ENCODE data around the gene PNPLA2. TPM values are rescaled to one million over a fixed set of nuclear protein-coding genes. Genes with fewer than 3 reads are reported as not detected.

PNPLA2 gene
- total and polyA plus RNA-seq, 2 of the 8 experiments (the other 6 are each of a cell fraction or from before 2014, with no cell fraction given) = 30.9 to 62.1 TPM

- H3K27me3 ChIP-seq (replicated peaks in 1 of 4; ENCODE audit: control insufficient read depth in 3 of 4, extremely low read depth in 1 of 4, insufficient read depth in 3 of 4, low read length in 3 of 4) = no peaks in the 10 kb centered on the region; a peak in 2 of 7 replicates
- no peak overlapping the region for H3K23ac ChIP-seq (ENCODE audit: insufficient read length)
- POLR2A ChIA-PET (ENCODE audit: partially characterized antibody) = interaction anchor here (40.4 to 53.0 kb wide), 2 partner anchors 8 to 11 kb away, joined by 1917 read pairs; partner anchors contain the start of genes CD151, CEND1, CRACR2B and PIDD1
- H2AK5ac ChIP-seq (ENCODE audit: low read depth, low read length) = no peak overlapping the region
- no peak overlapping the region for H3K4ac ChIP-seq (replicated peaks; ENCODE audit: insufficient read length, low read depth, low read length)
- peaks cover 0 to 14% of the 10 kb centered on the region in 2 experiments for H4K20me1 ChIP-seq (replicated peaks in 1 of 2; ENCODE audit: control insufficient read depth in 1 of 2, insufficient read depth in 2 of 2, low read length in 2 of 2)
- CTCF ChIA-PET (ENCODE audit: partially characterized antibody) = interaction anchor here (0.7 to 1.7 kb wide), 6 partner anchors 21 to 272 kb away, joined by 3 to 4 read pairs (median 3); no protein-coding TSS in a partner anchor
- no peak overlapping the region for H3K14ac ChIP-seq (ENCODE audit: insufficient read length)
- WGBS, 2 experiments (ENCODE audit: extremely low coverage in 1 of 2, insufficient coverage in 1 of 2, insufficient read length in 1 of 2, insufficient replicate concordance in 2 of 2, low coverage in 1 of 2, low lambda C conversion rate in 2 of 2, missing lambda C conversion rate in 1 of 2) = 94% methylated on average over 16 of the region's 22 CpGs; no CpG with 5 or more reads in 1 of the 2 experiments
- H3K4me2 ChIP-seq (ENCODE audit: insufficient read depth in 1 of 2, low read depth in 2 of 2, low read length in 2 of 2) = no peak overlapping the region
- no peak overlapping the region for H2BK20ac ChIP-seq (ENCODE audit: low read length)
- no peak for TF ChIP-seq GTF2F1 (IDR thresholded peaks at IDR 0.05; ENCODE audit: borderline replicate concordance, low read depth, low read length)
- TF ChIP-seq CHD1 (IDR thresholded peaks at IDR 0.05; ENCODE audit: low read depth, low read length) = no peak
- no peak overlapping the region for H2BK15ac ChIP-seq (ENCODE audit: low read length)
- DNase-seq (ENCODE audit: low read depth in 1 of 2, low spot score in 2 of 2) = no peak
- no peak overlapping the region for H3K4me3 ChIP-seq (ENCODE audit: extremely low read depth in 1 of 4, insufficient read depth in 2 of 4, low read depth in 3 of 4, low read length in 4 of 4)
- peaks cover 0 to 10% (median 1%) of the 10 kb centered on the region in 4 experiments; a peak in 1 of 8 replicates for H3K36me3 ChIP-seq (ENCODE audit: control insufficient read depth in 2 of 4, insufficient read depth in 4 of 4, low read length in 3 of 4)
- H4K5ac ChIP-seq (ENCODE audit: insufficient read length, low read depth, low read length) = no peak overlapping the region
- H2AFZ ChIP-seq (ENCODE audit: low read length) = no peak overlapping the region
- H3K23me2 ChIP-seq (ENCODE audit: low read depth, low read length) = peaks cover 8% of the 10 kb centered on the region; the same call in 1 of the 2 replicates
- H2BK5ac ChIP-seq (ENCODE audit: low read depth, low read length) = no peak overlapping the region
- H4K91ac ChIP-seq (replicated peaks; ENCODE audit: insufficient read length, low read length) = no peak overlapping the region
- peaks cover 0 to 15% (median 9%) of the 10 kb centered on the region in 4 experiments; a peak in 5 of 7 replicates for H3K4me1 ChIP-seq (replicated peaks in 1 of 4; ENCODE audit: control insufficient read depth in 3 of 4, insufficient read depth in 4 of 4, low read length in 3 of 4)
- H2BK12ac ChIP-seq (ENCODE audit: low read depth, low read length) = 0 out of 2 replicates have a peak overlapping the region, but pooled peaks have one; percentile 27
- no peak overlapping the region for H4K8ac ChIP-seq (ENCODE audit: extremely low read depth, insufficient read depth, low read length)
- H3K9me3 ChIP-seq (ENCODE audit: insufficient read depth in 2 of 2, low read depth in 1 of 2, low read length in 1 of 2) = no peaks in the 10 kb centered on the region
- peaks cover 8% of the 10 kb centered on the region for H3K79me1 ChIP-seq (ENCODE audit: low read depth, low read length)
- no peak overlapping the region for H2BK120ac ChIP-seq (replicated peaks; ENCODE audit: low read depth, low read length)
- H3K27ac ChIP-seq (ENCODE audit: low read depth, low read length) = no peak overlapping the region
- no peak overlapping the region for H3K56ac ChIP-seq (replicated peaks; ENCODE audit: insufficient read length, low read depth, low read length)
- H3K18ac ChIP-seq (ENCODE audit: extremely low read depth, low read length) = no peak overlapping the region
- FAIRE-seq = no peak
- peaks cover 0 to 5% of the 10 kb centered on the region in 2 experiments; a peak in 1 of 4 replicates for H3K79me2 ChIP-seq (ENCODE audit: control insufficient read depth in 1 of 2, insufficient read depth in 2 of 2, low read length in 2 of 2)
- H3K9ac ChIP-seq (replicated peaks in 1 of 4; ENCODE audit: extremely low read depth in 1 of 4, low read depth in 3 of 4, low read length in 3 of 4) = no peak overlapping the region
Observed at GRCh38 chr11:821512-822371, 3.0 kb downstream of the PNPLA2 start.

Measured in H1 (cell line).